Tibial artery (tissue), 4 donors: ENCODE measurements around the gene PCDH9.

Experiments
- DNase-seq, 2 donors: peaks; one replicate each; pipeline ENCODE4 v3.0.0-alpha.2; 2019
- H3K27ac ChIP-seq, 2 donors: fragments of 200-600 bp; sonication (generic) in 1 of 2; 1 replicate in 1 of 2; 2 replicates in 1 of 2; pipeline ENCODE4 v1.5.1; 2018 to 2019; ENCODE audit warnings: mild to moderate bottlenecking in 1 of 2
- H3K27me3 ChIP-seq, 2 donors: fragments of 200-600 bp; sonication (generic) in 1 of 2; one replicate each; pipeline versions ENCODE4 v1.5.1 to v1.6.0; 2016 to 2019
- H3K36me3 ChIP-seq, 3 donors: fragments of 200-600 bp; sonication (generic) in 2 of 3; one replicate each; pipeline ENCODE4 v1.5.1; 2016 to 2019; ENCODE audit warnings: mild to moderate bottlenecking in 2 of 3
- H3K4me1 ChIP-seq, 4 donors: fragments of 200-600 bp; sonication (generic) in 2 of 4; 1 replicate in 3 of 4; 2 replicates in 1 of 4; pipeline ENCODE4 v1.5.1; 2016 to 2019
- H3K4me3 ChIP-seq, 2 donors: fragments of 200-600 bp; sonication (generic) in 1 of 2; 1 replicate in 1 of 2; 2 replicates in 1 of 2; pipeline ENCODE4 v1.5.1; 2018 to 2019; ENCODE audit warnings: mild to moderate bottlenecking in 2 of 2
- H3K9me3 ChIP-seq, 3 donors: fragments of 200-600 bp; sonication (generic) in 1 of 3; one replicate each; pipeline ENCODE4 v1.5.1; 2016 to 2019
- intact Hi-C: fragments of 100-400 bp; cut with DNase I; formaldehyde crosslinking; loops from one replicate; pipeline ENCODE4 v1.15.0; 2023; ENCODE audit warnings: low total_unique reads
- TF ChIP-seq, protein P1 (sequence below), 2 experiments: fragments of 200-600 bp in 1 of 2; fragments of 450-650 bp in 1 of 2; IDR thresholded peaks; one replicate each; pipeline ENCODE4 v1.5.1; 2017 to 2019; ENCODE audit warnings: antibody characterized with exemption in 2 of 2, mild to moderate bottlenecking in 1 of 2, moderate library complexity in 1 of 2

Gene PCDH9

GRCh38 chr13:66425741-66426140, 804.4 kb downstream of the PCDH9 start:
- no peak overlapping the region for H3K4me3 ChIP-seq
- H3K27me3 ChIP-seq = no peaks in the 10 kb centered on the region

DNA sequence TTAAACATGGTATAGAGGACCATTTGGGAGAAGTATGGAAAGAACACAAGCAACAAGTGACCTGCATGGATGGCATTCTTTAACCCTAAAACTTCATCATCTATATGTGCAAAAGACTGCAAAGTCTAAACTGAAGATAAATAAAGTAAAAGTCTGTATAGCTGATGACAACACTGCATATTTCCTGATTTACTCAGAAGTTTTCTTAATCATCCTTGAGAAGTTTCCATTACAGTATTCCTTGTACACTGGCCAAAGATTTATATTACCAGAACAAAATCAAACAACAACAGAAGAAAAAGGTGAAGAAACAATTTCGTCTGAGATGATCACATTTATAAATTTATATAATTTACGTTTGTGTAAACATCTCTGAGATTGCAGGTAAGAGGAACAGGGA, 805.7 kb downstream of the PCDH9 start:
- TF ChIP-seq, protein P1, sequence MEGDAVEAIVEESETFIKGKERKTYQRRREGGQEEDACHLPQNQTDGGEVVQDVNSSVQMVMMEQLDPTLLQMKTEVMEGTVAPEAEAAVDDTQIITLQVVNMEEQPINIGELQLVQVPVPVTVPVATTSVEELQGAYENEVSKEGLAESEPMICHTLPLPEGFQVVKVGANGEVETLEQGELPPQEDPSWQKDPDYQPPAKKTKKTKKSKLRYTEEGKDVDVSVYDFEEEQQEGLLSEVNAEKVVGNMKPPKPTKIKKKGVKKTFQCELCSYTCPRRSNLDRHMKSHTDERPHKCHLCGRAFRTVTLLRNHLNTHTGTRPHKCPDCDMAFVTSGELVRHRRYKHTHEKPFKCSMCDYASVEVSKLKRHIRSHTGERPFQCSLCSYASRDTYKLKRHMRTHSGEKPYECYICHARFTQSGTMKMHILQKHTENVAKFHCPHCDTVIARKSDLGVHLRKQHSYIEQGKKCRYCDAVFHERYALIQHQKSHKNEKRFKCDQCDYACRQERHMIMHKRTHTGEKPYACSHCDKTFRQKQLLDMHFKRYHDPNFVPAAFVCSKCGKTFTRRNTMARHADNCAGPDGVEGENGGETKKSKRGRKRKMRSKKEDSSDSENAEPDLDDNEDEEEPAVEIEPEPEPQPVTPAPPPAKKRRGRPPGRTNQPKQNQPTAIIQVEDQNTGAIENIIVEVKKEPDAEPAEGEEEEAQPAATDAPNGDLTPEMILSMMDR (IDR thresholded peaks at IDR 0.05) = no peak
- Histone ChIP-seq H3K9me3 (no peaks in the 10 kb centered on the region), H3K36me3 (no peaks in the 10 kb centered on the region), H3K27me3 (no peaks in the 10 kb centered on the region), H3K4me1 (no peaks in the 10 kb centered on the region), H3K27ac (no peak overlapping the region), H3K4me3 (no peak overlapping the region)
- intact Hi-C loops = no loop called here
- DNase-seq = no peak

More at GRCh38 chr13:66425741-66426140, 804.4 kb downstream of the PCDH9 start:
- Histone ChIP-seq H3K36me3 (no peaks in the 10 kb centered on the region), H3K9me3 (no peaks in the 10 kb centered on the region), H3K27ac (no peak overlapping the region), H3K4me1 (no peaks in the 10 kb centered on the region)
- no peak for DNase-seq
- TF ChIP-seq, protein P1 (IDR thresholded peaks at IDR 0.05) = no peak
- intact Hi-C loops = no loop called here

DNA sequence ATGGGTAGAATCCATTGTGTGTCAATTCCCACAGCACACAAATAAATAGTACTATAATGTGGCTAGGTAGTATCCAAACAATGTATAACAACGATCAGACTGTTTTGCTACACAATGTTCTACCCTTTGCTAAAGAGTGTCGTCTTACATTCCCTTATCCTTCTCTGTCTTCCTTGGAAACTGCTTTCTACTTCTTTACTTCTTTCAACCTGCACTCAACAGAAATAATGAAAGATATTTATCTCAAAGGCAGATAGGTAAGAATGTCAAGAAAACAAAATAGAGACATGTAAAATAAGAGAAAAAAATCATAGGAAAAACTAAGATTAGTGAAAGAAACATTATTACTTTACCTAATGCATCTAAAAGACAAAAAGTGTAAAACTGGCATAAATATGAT, 814.7 kb downstream of the PCDH9 start:
- H3K36me3 ChIP-seq = no peaks in the 10 kb centered on the region
- no peaks in the 10 kb centered on the region for H3K27me3 ChIP-seq
- intact Hi-C loops = no loop called here
- TF ChIP-seq, protein P1 (IDR thresholded peaks at IDR 0.05) = no peak
- H3K27ac ChIP-seq = no peak overlapping the region
- H3K9me3 ChIP-seq = no peaks in the 10 kb centered on the region
- H3K4me1 ChIP-seq = no peaks in the 10 kb centered on the region
- no peak overlapping the region for H3K4me3 ChIP-seq
- no peak for DNase-seq

DNA sequence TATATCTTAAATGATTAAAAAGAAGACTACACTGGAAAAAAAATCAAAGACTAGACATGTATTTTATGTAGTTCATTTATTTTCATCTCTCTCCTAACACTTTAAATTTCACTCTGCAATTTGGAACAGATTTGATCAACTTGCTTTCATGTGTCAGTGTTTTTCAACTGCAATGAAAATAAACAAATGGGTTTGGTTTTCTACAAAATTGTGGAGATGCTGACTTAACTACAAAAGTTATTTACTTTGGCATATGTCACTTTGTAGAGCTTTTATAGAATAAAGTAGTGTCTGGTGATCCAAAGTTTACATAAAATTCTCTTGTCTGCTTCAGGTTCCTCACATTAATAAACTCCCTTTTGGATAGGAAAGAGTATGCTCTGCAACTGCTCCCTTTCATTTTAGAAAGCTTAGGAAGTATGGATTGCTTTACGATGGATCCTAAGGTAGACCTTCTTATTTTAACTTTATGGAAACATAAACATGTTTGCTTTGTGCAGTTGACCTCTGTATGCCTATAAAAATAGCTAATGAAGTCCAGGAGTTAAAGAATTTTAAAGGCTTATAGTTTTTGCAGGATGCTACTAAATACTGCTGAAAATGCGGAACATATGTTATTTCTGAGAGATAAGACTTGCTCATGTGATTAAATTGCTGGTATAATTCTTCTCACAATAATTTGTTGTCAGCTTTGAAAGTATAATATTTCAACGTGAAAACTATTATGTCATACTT, 815.9 kb downstream of the PCDH9 start:
- Histone ChIP-seq H3K36me3 (no peaks in the 10 kb centered on the region), H3K27me3 (no peaks in the 10 kb centered on the region), H3K4me3 (no peak overlapping the region), H3K4me1 (no peaks in the 10 kb centered on the region), H3K9me3 (no peaks in the 10 kb centered on the region), H3K27ac (no peak overlapping the region)
- TF ChIP-seq, protein P1 (IDR thresholded peaks at IDR 0.05) = no peak
- DNase-seq = no peak
- intact Hi-C loops = no loop called here

DNA sequence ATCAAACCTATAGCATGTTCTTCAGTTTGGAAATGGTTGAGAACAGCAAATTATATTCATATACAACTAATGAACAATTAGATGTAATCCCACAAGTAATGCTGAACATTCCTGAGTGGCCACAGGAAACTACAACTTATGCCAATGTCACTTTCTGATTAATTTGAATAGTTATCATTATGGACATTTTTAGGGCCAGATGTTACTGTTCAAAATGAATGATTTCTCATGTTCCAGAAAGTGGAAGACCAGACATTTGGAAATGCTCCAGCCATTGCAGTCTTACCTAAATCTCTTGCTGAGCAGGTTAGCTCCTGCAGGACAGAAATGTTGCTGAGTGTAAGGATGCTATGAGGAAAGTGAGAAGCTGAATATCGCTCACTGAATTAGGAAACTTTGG, 819.8 kb downstream of the PCDH9 start:
- TF ChIP-seq, protein P1 (IDR thresholded peaks at IDR 0.05) = no peak
- intact Hi-C loops = no loop called here
- Histone ChIP-seq H3K4me3 (no peak overlapping the region), H3K36me3 (no peaks in the 10 kb centered on the region), H3K4me1 (no peaks in the 10 kb centered on the region), H3K27me3 (no peaks in the 10 kb centered on the region), H3K9me3 (no peaks in the 10 kb centered on the region), H3K27ac (no peak overlapping the region)
- no peak for DNase-seq
